Measurements from ENCODE around the gene BMP8A.

BMP8A gene

GRCh38 chr1:39533442-39533841, 42.0 kb downstream of the BMP8A start:
- TF ChIP-seq EZH2phosphoT487 (IDR thresholded peaks at IDR 0.05; ENCODE audit: borderline replicate concordance) (no peak), CTCF (conservative IDR thresholded peaks at IDR 0.05; ENCODE audit: low read length) (no peak)
- H3K27me3 ChIP-seq (ENCODE audit: insufficient read depth, low read length, poor library complexity, severe bottlenecking), result no peaks in the 10 kb centered on the region
- H3K4me2 ChIP-seq (ENCODE audit: low read depth, low read length, poor library complexity, severe bottlenecking), result no peak overlapping the region
- no peak overlapping the region for H3K4me3 ChIP-seq (ENCODE audit: low read length, poor library complexity, severe bottlenecking)
- no peaks in the 10 kb centered on the region for H3K4me1 ChIP-seq (ENCODE audit: insufficient read depth, low read length, poor library complexity, severe bottlenecking)
- H3K9me2 ChIP-seq (replicated peaks; ENCODE audit: low read depth, low read length), result no peaks in the 10 kb centered on the region
- no peak overlapping the region for H2AFZ ChIP-seq (ENCODE audit: low read length)
- H3K9me3 ChIP-seq (ENCODE audit: insufficient read depth, low read depth, low read length), result no peaks in the 10 kb centered on the region
- H3K79me2 ChIP-seq (ENCODE audit: insufficient read depth, low read length), result no peaks in the 10 kb centered on the region
- no peaks in the 10 kb centered on the region for H4K20me1 ChIP-seq (ENCODE audit: insufficient read depth, low read length, poor library complexity, severe bottlenecking)
- H3K9ac ChIP-seq (ENCODE audit: low read depth, low read length, poor library complexity, severe bottlenecking), result no peak overlapping the region
- H3F3A ChIP-seq (ENCODE audit: low read depth), result no peaks in the 10 kb centered on the region
- no peaks in the 10 kb centered on the region for H3K36me3 ChIP-seq (ENCODE audit: insufficient read depth, low read length)

- no peak for TF ChIP-seq CTCF (conservative IDR thresholded peaks at IDR 0.05; ENCODE audit: low read length)
- no peak for TF ChIP-seq EZH2phosphoT487 (IDR thresholded peaks at IDR 0.05; ENCODE audit: borderline replicate concordance)
- H3K4me2 ChIP-seq (ENCODE audit: low read depth, low read length, poor library complexity, severe bottlenecking), result no peak overlapping the region
- H2AFZ ChIP-seq (ENCODE audit: low read length), result no peak overlapping the region
Observed at GRCh38 chr1:39538531-39539251, 47.3 kb downstream of the BMP8A start.

DNA sequence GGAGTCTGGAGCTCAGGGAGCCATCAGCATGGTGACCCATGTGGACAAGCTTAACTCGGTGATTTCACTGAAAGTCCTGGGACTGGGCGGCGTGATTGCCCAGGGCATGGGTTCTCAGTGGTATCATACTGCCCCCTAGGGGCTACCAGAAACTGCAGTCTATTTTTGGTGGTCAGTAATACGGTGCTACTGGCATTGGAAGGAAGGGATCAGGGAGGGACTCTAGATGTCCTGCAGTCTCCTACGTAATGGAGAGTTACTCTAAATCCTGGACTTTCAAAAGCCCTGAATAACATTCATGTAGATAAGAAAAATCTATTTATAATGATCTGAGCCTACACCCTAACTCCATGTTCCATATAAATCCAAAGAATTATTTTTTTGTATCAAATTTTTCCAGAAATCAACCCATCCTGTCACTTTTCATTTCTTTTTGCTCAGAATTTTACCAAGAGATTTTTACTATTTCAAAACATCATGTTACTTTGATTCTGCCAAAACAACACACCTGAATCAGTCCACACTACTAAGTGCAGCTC, 47.9 kb downstream of the BMP8A start:
- Histone ChIP-seq H3K9me3 (ENCODE audit: insufficient read depth, low read depth, low read length) (no peaks in the 10 kb centered on the region), H3K79me2 (ENCODE audit: insufficient read depth, low read length) (no peaks in the 10 kb centered on the region), H3K36me3 (ENCODE audit: insufficient read depth, low read length) (no peaks in the 10 kb centered on the region), H3F3A (ENCODE audit: low read depth) (no peaks in the 10 kb centered on the region), H4K20me1 (ENCODE audit: insufficient read depth, low read length, poor library complexity, severe bottlenecking) (no peaks in the 10 kb centered on the region), H3K4me1 (ENCODE audit: insufficient read depth, low read length, poor library complexity, severe bottlenecking) (no peaks in the 10 kb centered on the region), H3K4me3 (ENCODE audit: low read length, poor library complexity, severe bottlenecking) (no peak overlapping the region), H3K27me3 (ENCODE audit: insufficient read depth, low read length, poor library complexity, severe bottlenecking) (no peaks in the 10 kb centered on the region), H3K9me2 (replicated peaks; ENCODE audit: low read depth, low read length) (no peaks in the 10 kb centered on the region), H2AFZ (ENCODE audit: low read length) (no peak overlapping the region), H3K4me2 (ENCODE audit: low read depth, low read length, poor library complexity, severe bottlenecking) (no peak overlapping the region), H3K9ac (ENCODE audit: low read depth, low read length, poor library complexity, severe bottlenecking) (no peak overlapping the region)
- TF ChIP-seq EZH2phosphoT487 (IDR thresholded peaks at IDR 0.05; ENCODE audit: borderline replicate concordance) (no peak), CTCF (conservative IDR thresholded peaks at IDR 0.05; ENCODE audit: low read length) (peak; percentile 95)

More at GRCh38 chr1:39538531-39539251, 47.3 kb downstream of the BMP8A start:
- no peaks in the 10 kb centered on the region for H3K4me1 ChIP-seq (ENCODE audit: insufficient read depth, low read length, poor library complexity, severe bottlenecking)
- no peaks in the 10 kb centered on the region for H3K9me3 ChIP-seq (ENCODE audit: insufficient read depth, low read depth, low read length)
- no peaks in the 10 kb centered on the region for H3K9me2 ChIP-seq (replicated peaks; ENCODE audit: low read depth, low read length)
- no peaks in the 10 kb centered on the region for H3K79me2 ChIP-seq (ENCODE audit: insufficient read depth, low read length)
- H3K36me3 ChIP-seq (ENCODE audit: insufficient read depth, low read length), result no peaks in the 10 kb centered on the region
- H3F3A ChIP-seq (ENCODE audit: low read depth), result no peaks in the 10 kb centered on the region
- no peaks in the 10 kb centered on the region for H3K27me3 ChIP-seq (ENCODE audit: insufficient read depth, low read length, poor library complexity, severe bottlenecking)
- H4K20me1 ChIP-seq (ENCODE audit: insufficient read depth, low read length, poor library complexity, severe bottlenecking), result no peaks in the 10 kb centered on the region
- H3K4me3 ChIP-seq (ENCODE audit: low read length, poor library complexity, severe bottlenecking), result no peak overlapping the region
- no peak overlapping the region for H3K9ac ChIP-seq (ENCODE audit: low read depth, low read length, poor library complexity, severe bottlenecking)
